Central memory CD8-positive, alpha-beta T cell (primary cell): ENCODE results near the gene FCRL1.

ENCODE experiments used
- ATAC-seq: fragments of 150-1000 bp; cut with Tn5 transposase; replicated peaks from 2 replicates; pipeline ENCODE4 v1.10.0; 2022; ENCODE audit warnings: mild to moderate bottlenecking, moderate FRiP score, moderate number of reproducible peaks; ENCODE audit not compliant: poor library complexity, severe bottlenecking; ENCODE audit errors: extremely low read depth
- DNase-seq, 2 donors: peaks; one replicate each; pipeline ENCODE4 v3.0.0; 2021; ENCODE audit warnings: low spot score in 2 of 2
- H3K27ac Mint-ChIP-seq: one replicate; pipeline ENCODE4 v1.8.0; 2022; ENCODE audit warnings: low read depth, mild to moderate bottlenecking, moderate library complexity, mixed read lengths
- H3K27me3 Mint-ChIP-seq: one replicate; pipeline ENCODE4 v1.8.0; 2022; ENCODE audit warnings: mixed read lengths
- H3K36me3 Mint-ChIP-seq: one replicate; pipeline ENCODE4 v1.8.0; 2022; ENCODE audit warnings: mild to moderate bottlenecking, moderate library complexity, mixed read lengths; ENCODE audit not compliant: insufficient read depth
- H3K4me1 Mint-ChIP-seq: one replicate; pipeline ENCODE4 v1.8.0; 2022; ENCODE audit warnings: mixed read lengths
- H3K4me3 Mint-ChIP-seq: one replicate; pipeline ENCODE4 v1.8.0; 2022; ENCODE audit warnings: mild to moderate bottlenecking, moderate library complexity, mixed read lengths
- H3K9me3 Mint-ChIP-seq: one replicate; pipeline ENCODE4 v1.8.0; 2022; ENCODE audit warnings: mixed read lengths

Gene FCRL1

GRCh38 chr1:157748262-157748817 is 71.6 kb downstream of the FCRL1 start:
- Mint-ChIP-seq H3K36me3 (no peaks in the 10 kb centered on the region), H3K4me1 (peaks cover 35% of the 10 kb centered on the region), H3K27ac (peak overlapping the region; percentile 36), H3K9me3 (no peaks in the 10 kb centered on the region), H3K4me3 (no peak overlapping the region), H3K27me3 (no peaks in the 10 kb centered on the region)
- ATAC-seq (peak; percentile 87), DNase-seq (no peak)
